ENCODE data around the gene HOXB9. TPM values are rescaled to one million over a fixed set of nuclear protein-coding genes. Genes with fewer than 3 reads are reported as not detected.

The HOXB9 gene
- under 1 TPM; 0.09 to 0.68 TPM for total RNA-seq

DNA sequence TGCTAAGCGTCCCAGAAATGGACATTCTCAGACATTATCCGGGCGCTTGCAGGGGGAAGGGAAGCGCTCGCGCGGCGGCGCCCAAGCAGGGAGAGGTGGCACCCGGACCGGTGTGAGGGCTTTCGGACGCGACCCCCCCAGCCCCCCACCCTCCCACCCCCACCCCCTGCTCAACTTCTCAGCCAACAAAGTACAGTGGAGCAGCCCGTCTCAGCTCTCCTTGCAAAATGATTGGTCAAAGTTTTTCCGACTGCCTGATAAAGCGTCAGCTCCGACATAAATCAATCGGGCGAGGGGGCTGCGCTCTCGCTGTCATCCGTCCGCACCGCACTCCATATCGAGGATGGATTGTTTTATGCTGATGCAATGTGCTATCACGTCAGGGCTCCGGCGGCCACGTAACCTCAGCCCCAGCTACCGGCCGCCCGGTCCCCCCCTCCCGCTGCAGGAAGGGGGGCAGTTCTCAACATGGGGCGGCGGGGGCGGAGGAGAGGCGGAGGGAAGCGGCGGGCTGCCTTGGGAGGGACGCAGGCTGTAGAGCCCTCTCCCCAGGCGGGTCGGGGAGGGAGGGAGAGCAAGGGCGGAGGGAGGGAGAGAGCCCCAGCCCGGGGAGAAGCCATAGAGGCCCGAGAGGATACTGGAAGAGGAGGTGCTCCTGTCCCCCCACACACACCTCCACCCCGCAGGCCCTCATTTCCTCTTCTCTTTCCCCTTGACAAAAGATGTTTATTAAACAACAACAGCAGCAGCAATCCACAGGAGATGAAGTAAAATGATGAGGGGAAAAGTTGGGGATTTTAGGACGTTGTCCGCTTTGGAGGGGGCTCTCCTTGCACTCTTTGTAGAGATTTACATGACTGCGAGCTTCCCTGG lies at the start of gene HOXB9:
TSS of gene HOXB9 (minus strand) at position 114 of the 873 bp plus-strand sequence. CDS start at position 25, 89 bp downstream.
- peaks cover 59% of the 10 kb centered on the region for H3K27me3 ChIP-seq (replicated peaks; ENCODE audit: insufficient read depth)
- peak within 1 kb of the TSS; percentile 5 to 21 for H3K4me3 ChIP-seq
- H3K9me3 ChIP-seq, result no peaks in the 10 kb centered on the region
- H3K27ac ChIP-seq, result no peak within 1 kb of the TSS
- intact Hi-C loops (cut with DNase I), result no loop called here
- DNase-seq (ENCODE audit: low spot score), result no peak
- peaks cover 9% of the 10 kb centered on the region for H3K4me1 ChIP-seq (replicated peaks)
- 2% methylated on average over 50 of the region's 50 CpGs for WGBS
- TF ChIP-seq POLR2AphosphoS5 (IDR thresholded peaks at IDR 0.05) (no peak), POLR2A (IDR thresholded peaks at IDR 0.05) (no peak), CTCF (IDR thresholded peaks at IDR 0.05) (no peak)
- H3K36me3 ChIP-seq, result no peaks in the 10 kb centered on the region

- intact Hi-C loops (cut with DNase I), result loop anchor here (5.0 to 10.0 kb wide), 3 partner anchors 120 to 362 kb away; no protein-coding TSS in a partner anchor
- Histone ChIP-seq H3K4me1 (replicated peaks) (no peaks in the 10 kb centered on the region), H3K27ac (no peak overlapping the region), H3K4me3 (no peak overlapping the region), H3K9me3 (no peaks in the 10 kb centered on the region), H3K36me3 (no peaks in the 10 kb centered on the region), H3K27me3 (replicated peaks; ENCODE audit: insufficient read depth) (no peaks in the 10 kb centered on the region)
- 60% methylated on average over 2 of the region's 2 CpGs for WGBS
- TF ChIP-seq POLR2AphosphoS5 (IDR thresholded peaks at IDR 0.05) (no peak), POLR2A (IDR thresholded peaks at IDR 0.05) (no peak), CTCF (IDR thresholded peaks at IDR 0.05) (no peak)
- no peak for DNase-seq (ENCODE audit: low spot score)
Measured at GRCh38 chr17:48672340-48672739, 46.2 kb upstream of the HOXB9 start.

GRCh38 chr17:48671697-48672171 lies 45.6 kb upstream of the HOXB9 start:
- Histone ChIP-seq H3K4me1 (replicated peaks) (no peaks in the 10 kb centered on the region), H3K27me3 (replicated peaks; ENCODE audit: insufficient read depth) (no peaks in the 10 kb centered on the region), H3K27ac (no peak overlapping the region), H3K4me3 (peak overlapping the region; percentile 9 to 20), H3K9me3 (no peaks in the 10 kb centered on the region), H3K36me3 (no peaks in the 10 kb centered on the region)
- peak; percentile 64 to 87 (median 83) for TF ChIP-seq CTCF (IDR thresholded peaks at IDR 0.05)
- TF ChIP-seq POLR2AphosphoS5 (IDR thresholded peaks at IDR 0.05), result peak; percentile 45
- no peak for TF ChIP-seq POLR2A (IDR thresholded peaks at IDR 0.05)
- DNase-seq (ENCODE audit: low spot score), result peak; percentile 81
- under 1% methylated on average over 15 of the region's 15 CpGs for WGBS
- intact Hi-C loops (cut with DNase I), result loop anchor here (5.0 to 10.0 kb wide), 3 partner anchors 121 to 363 kb away; no protein-coding TSS in a partner anchor

DNA sequence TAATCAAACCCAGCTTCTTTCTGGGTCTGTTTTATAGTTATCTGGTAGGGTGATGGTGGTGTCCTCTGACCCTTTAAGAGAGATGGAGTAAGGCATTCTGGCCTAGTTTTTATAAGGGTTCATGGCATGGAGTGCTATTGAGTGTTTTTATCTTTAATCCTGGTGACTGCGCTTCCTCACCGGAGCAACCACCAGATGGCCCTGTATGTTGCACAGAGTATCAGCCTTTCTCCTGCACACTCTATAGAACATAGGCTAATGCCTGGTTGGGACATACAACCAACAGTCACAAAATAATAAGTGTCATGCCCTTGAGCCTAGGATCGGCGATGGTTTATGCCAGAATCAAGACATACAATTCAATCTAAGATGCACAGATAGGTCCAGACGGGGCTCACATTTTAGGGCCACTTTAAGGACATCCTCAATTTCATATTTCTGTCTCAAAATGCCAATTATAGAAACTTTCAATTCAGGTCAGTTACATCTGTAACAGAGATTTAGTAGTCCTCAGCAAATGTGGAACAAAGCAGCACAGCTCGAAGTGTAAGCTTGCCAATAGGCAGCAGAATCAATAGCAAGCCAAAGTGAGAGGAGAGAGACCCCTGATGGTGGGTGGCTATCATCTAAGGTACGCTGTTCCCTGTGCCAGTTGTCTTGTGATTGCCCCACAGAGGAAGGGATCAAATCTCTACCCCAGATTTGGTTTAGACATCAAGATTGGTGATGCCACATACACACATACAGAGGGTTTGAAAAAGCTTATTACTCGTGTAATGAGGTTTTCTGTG lies 37.2 kb upstream of the HOXB9 start:
- no peaks in the 10 kb centered on the region for H3K27me3 ChIP-seq (replicated peaks; ENCODE audit: insufficient read depth)
- DNase-seq (ENCODE audit: low spot score), result no peak
- 80% methylated on average over 8 of the region's 8 CpGs for WGBS
- no peaks in the 10 kb centered on the region for H3K9me3 ChIP-seq
- no peaks in the 10 kb centered on the region for H3K4me1 ChIP-seq (replicated peaks)
- no peak for TF ChIP-seq POLR2A (IDR thresholded peaks at IDR 0.05)
- TF ChIP-seq CTCF (IDR thresholded peaks at IDR 0.05), result no peak
- no peak for TF ChIP-seq POLR2AphosphoS5 (IDR thresholded peaks at IDR 0.05)
- H3K36me3 ChIP-seq, result no peaks in the 10 kb centered on the region
- H3K27ac ChIP-seq, result no peak overlapping the region
- no peak overlapping the region for H3K4me3 ChIP-seq
- intact Hi-C loops (cut with DNase I), result no loop called here
